Measurements from ENCODE around the gene XPO4.

Gene XPO4

GRCh38 chr13:20728579-20729311 is 173.8 kb downstream of the XPO4 start:
- Histone ChIP-seq H3K9me3 (ENCODE audit: control insufficient read depth, insufficient read depth, low read length) (no peaks in the 10 kb centered on the region), H3K36me3 (ENCODE audit: insufficient read depth, low read length) (no peaks in the 10 kb centered on the region), H3K9ac (ENCODE audit: low read depth, low read length) (no peak overlapping the region)

GRCh38 chr13:20727856-20728255 is 174.7 kb downstream of the XPO4 start:
- Histone ChIP-seq H3K36me3 (ENCODE audit: insufficient read depth, low read length) (no peaks in the 10 kb centered on the region), H3K4me1 (ENCODE audit: insufficient read depth, low read length) (no peaks in the 10 kb centered on the region), H3K9ac (ENCODE audit: low read depth, low read length) (no peak overlapping the region), H3K9me3 (ENCODE audit: control insufficient read depth, insufficient read depth, low read length) (no peaks in the 10 kb centered on the region)

More at GRCh38 chr13:20728579-20729311, 173.8 kb downstream of the XPO4 start:
- H3K4me1 ChIP-seq (ENCODE audit: insufficient read depth, low read length) = no peaks in the 10 kb centered on the region
